Activated CD8-positive, alpha-beta memory T cell treated with anti-CD3 and anti-CD28 coated beads for 1 hour (primary cell): Measurements from ENCODE around the gene PPM1N.

Experiments used
- DNase-seq, 2 donors: peaks; one replicate each; pipeline ENCODE4 v3.0.0-alpha.2; 2020; ENCODE audit warnings: low read depth in 1 of 2; ENCODE audit errors: extremely low read depth in 1 of 2

Gene PPM1N

GRCh38 chr19:45489216-45489855 is 8.9 kb upstream of the PPM1N start:
- DNase-seq, result no peak

- no peak for DNase-seq
These were observed 6.1 kb upstream of the PPM1N start for GRCh38 chr19:45492137-45492626.

- no peak for DNase-seq
These were observed 5.4 kb upstream of the PPM1N start for GRCh38 chr19:45492627-45493470.

GRCh38 chr19:45494261-45494916 is 3.9 kb upstream of the PPM1N start:
- no peak for DNase-seq

- no peak for DNase-seq
These were observed 3.1 kb upstream of the PPM1N start for GRCh38 chr19:45495178-45495577.

- DNase-seq, result no peak
These were observed 1.8 kb upstream of the PPM1N start for GRCh38 chr19:45496349-45496953.

- DNase-seq, result no peak
These were observed 452 bp upstream of the PPM1N start for GRCh38 chr19:45497791-45498190.

- no peak for DNase-seq
These were observed 1.2 kb downstream of the PPM1N start for GRCh38 chr19:45499196-45500180.

- DNase-seq, result no peak
These were observed 2.9 kb downstream of the PPM1N start for GRCh38 chr19:45500918-45501729.

- no peak for DNase-seq
These were observed 3.4 kb downstream of the PPM1N start for GRCh38 chr19:45501730-45502014.

GRCh38 chr19:45502111-45502510 is 3.9 kb downstream of the PPM1N start:
- DNase-seq, result no peak

GRCh38 chr19:45503909-45504308 is 5.7 kb downstream of the PPM1N start:
- DNase-seq, result no peak

GRCh38 chr19:45505151-45505995 is 7.1 kb downstream of the PPM1N start:
- no peak for DNase-seq

GRCh38 chr19:45505996-45506245 is 7.7 kb downstream of the PPM1N start:
- no peak for DNase-seq

- DNase-seq, result peak; percentile 91 to 98
These were observed 8.2 kb downstream of the PPM1N start for GRCh38 chr19:45506246-45506988.

GRCh38 chr19:45506989-45507871 is 9.0 kb downstream of the PPM1N start, which contains the start of gene VASP:
Gene VASP (plus strand): TSS chr19:45507479. CDS start chr19:45507772, 293 bp downstream.
- peak; percentile 76 to 85 for DNase-seq

GRCh38 chr19:45507872-45508416 is 9.7 kb downstream of the PPM1N start:
- no peak for DNase-seq
